MM.1S (cell line): ENCODE measurements around the gene PRCD.

Source experiments
- EZH2 ChIP-seq: fragments of 300-600 bp; sonication (generic); optimal IDR thresholded peaks from 2 replicates; pipeline ENCODE3; 2017; ENCODE audit warnings: low read depth, mild to moderate bottlenecking, antibody characterized with exemption, low read length, mixed read lengths
- EZH2phosphoT487 ChIP-seq: fragments of 300-600 bp; sonication (generic); IDR thresholded peaks from 2 replicates; pipeline ENCODE4 v1.6.1; 2018; ENCODE audit warnings: antibody characterized with exemption, low read length
- TF ChIP-seq, protein P1 (sequence below): fragments of 300-600 bp; sonication (generic); IDR thresholded peaks from 2 replicates; pipeline ENCODE4 v1.5.1; 2016; ENCODE audit warnings: antibody characterized with exemption, low read length, mixed read lengths

DNA sequence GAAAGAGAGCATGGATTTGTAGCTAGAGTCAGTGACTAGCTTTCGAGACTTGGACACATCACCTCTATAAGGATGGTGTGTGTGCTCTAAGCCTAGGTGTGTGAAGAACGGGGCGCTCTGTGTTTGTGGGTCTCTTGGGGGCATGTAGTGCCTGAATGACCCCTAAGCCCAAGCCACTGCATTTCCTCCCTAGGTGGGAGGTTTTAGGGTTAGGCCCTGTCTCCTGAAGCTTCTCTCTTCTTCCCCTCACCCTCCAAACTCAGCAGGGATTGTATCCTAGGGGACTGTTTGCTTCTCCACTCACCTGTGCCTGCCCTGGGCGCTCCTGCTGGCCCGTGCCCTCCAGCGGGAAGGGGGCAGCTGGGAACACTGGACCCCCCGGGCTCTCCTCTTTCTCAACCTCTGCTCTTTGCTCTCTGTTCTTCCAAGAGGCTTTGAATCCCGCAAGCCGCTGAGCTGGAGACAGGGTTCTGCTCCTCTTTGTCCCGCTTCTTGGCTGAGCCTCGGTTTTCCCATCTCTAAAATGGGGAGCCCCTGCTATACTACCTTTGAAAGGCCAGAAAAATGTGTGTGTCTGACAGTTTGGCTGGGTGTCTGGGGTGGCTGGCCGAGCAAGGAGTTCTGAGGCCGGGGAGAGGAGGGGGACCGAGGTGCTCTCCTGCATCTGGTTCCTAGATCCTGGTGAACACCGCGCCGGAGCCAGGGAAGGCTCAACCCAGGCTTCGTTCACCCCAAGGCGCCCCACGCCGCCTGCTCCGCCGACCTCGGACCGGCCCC lies 3.1 kb upstream of the PRCD start:
- no peak for TF ChIP-seq EZH2
- TF ChIP-seq, protein P1, sequence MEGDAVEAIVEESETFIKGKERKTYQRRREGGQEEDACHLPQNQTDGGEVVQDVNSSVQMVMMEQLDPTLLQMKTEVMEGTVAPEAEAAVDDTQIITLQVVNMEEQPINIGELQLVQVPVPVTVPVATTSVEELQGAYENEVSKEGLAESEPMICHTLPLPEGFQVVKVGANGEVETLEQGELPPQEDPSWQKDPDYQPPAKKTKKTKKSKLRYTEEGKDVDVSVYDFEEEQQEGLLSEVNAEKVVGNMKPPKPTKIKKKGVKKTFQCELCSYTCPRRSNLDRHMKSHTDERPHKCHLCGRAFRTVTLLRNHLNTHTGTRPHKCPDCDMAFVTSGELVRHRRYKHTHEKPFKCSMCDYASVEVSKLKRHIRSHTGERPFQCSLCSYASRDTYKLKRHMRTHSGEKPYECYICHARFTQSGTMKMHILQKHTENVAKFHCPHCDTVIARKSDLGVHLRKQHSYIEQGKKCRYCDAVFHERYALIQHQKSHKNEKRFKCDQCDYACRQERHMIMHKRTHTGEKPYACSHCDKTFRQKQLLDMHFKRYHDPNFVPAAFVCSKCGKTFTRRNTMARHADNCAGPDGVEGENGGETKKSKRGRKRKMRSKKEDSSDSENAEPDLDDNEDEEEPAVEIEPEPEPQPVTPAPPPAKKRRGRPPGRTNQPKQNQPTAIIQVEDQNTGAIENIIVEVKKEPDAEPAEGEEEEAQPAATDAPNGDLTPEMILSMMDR: no peak
- TF ChIP-seq EZH2phosphoT487: no peak
